OCI-LY7 (cell line): Measurements from ENCODE around the gene UCK2.

Experiments used
- CTCF ChIP-seq: fragments of 200-600 bp; sonication (generic); conservative IDR thresholded peaks from 2 replicates; pipeline ENCODE4 v1.5.1; 2014; ENCODE audit warnings: mild to moderate bottlenecking, antibody characterized with exemption, low read length, moderate library complexity, mixed read lengths
- EZH2phosphoT487 ChIP-seq: fragments of 200-600 bp; sonication (generic); IDR thresholded peaks from 2 replicates; pipeline ENCODE4 v1.6.1; 2018; ENCODE audit warnings: low read depth, borderline replicate concordance, mild to moderate bottlenecking, mixed run types, antibody characterized with exemption, low read length, moderate library complexity, mixed read lengths

- TF ChIP-seq CTCF (no peak), EZH2phosphoT487 (no peak)
These were observed 66.1 kb downstream of the UCK2 start for GRCh38 chr1:165893507-165893906.
